Immature natural killer cell (primary cell): ENCODE data around the gene CDK11B. TPM values are rescaled to one million over a fixed set of nuclear protein-coding genes. Genes with fewer than 3 reads are reported as not detected.
"Not testable (repeated sequence)": the region's sequence is repeated elsewhere in the genome, so short reads cannot be mapped to it uniquely, and the experiment has no call there.

Experiments
- DNase-seq, 3 donors: peaks; one replicate each; pipeline ENCODE4 v3.0.0; 2022; ENCODE audit warnings: mixed read lengths in 1 of 3
- H3K27ac Mint-ChIP-seq, 6 donors: one replicate each; pipeline ENCODE4 v1.8.0; 2020; ENCODE audit warnings: mixed read lengths in 6 of 6, mild to moderate bottlenecking in 5 of 6, inconsistent platforms in 4 of 6, moderate library complexity in 3 of 6
- H3K27me3 Mint-ChIP-seq, 3 donors: one replicate each; pipeline ENCODE4 v1.8.0; 2020 to 2021; ENCODE audit warnings: low read depth in 3 of 3, mild to moderate bottlenecking in 3 of 3, mixed read lengths in 3 of 3, moderate library complexity in 3 of 3, inconsistent platforms in 1 of 3
- H3K36me3 Mint-ChIP-seq, 3 donors: one replicate each; pipeline ENCODE4 v1.8.0; 2020; ENCODE audit warnings: mixed read lengths in 3 of 3, inconsistent platforms in 2 of 3, mild to moderate bottlenecking in 2 of 3
- H3K4me1 Mint-ChIP-seq, 2 donors: one replicate each; pipeline ENCODE4 v1.8.0; 2020; ENCODE audit warnings: inconsistent platforms in 2 of 2, mild to moderate bottlenecking in 2 of 2, mixed read lengths in 2 of 2, moderate library complexity in 1 of 2
- H3K4me3 Mint-ChIP-seq, 5 donors: one replicate each; pipeline ENCODE4 v1.8.0; 2020; ENCODE audit warnings: mild to moderate bottlenecking in 5 of 5, mixed read lengths in 5 of 5, inconsistent platforms in 3 of 5, moderate library complexity in 3 of 5
- H3K9me3 Mint-ChIP-seq, 6 donors: one replicate each; pipeline ENCODE4 v1.8.0; 2020; ENCODE audit warnings: mild to moderate bottlenecking in 6 of 6, mixed read lengths in 6 of 6, inconsistent platforms in 4 of 6, moderate library complexity in 3 of 6
- polyA plus RNA-seq, 3 donors: library from polyadenylated mRNA; unstranded; fragments of 300-500 nt; fragmentation: Illumina TruSeq; gene quantifications; one replicate each; pipeline ENCODE4 v1.2.3, GENCODE V29; 2021

Gene CDK11B
- polyA plus RNA-seq, 3 donors from 2014 or later, result 4.8 to 25.0 (median 8.1) TPM

DNA sequence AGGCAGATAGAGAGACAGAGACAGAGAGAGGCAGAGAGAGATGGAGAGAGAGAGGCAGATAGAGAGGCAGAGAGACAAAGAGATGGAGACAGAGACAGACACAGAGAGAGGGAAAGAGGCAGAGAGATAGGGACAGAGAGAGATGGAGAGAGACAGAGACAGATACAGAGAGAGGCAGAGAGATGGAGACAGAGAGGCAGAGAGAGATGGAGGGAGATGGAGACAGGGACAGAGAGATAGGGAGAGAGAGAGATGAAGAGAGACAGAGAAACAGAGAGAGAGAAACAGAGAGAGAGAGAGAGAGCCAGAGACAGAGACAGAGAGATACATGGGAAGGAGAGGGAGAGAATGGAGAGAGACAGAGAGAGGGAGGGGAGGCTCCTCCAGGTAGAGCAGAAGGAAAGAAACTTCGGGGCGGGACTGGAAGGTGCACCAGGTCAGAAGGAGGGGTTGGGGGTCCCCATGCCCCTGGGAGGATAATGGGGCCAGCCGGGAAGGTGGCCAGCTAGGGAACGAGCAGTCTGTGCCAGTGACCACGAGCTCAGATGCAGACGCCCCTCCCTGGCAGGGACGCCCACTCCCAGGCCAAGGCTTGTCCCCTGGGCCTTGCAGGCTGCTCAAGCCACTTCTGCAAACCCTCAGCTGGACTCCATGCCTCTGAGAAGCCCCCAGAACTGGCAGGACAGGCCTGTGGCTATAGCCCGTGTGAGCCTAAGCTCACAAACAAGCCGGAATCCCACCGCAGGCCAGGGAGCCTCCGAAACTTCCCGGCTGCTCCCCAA, 62.1 kb downstream of the CDK11B start:
- no peak overlapping the region for H3K27ac Mint-ChIP-seq
- no peaks in the 10 kb centered on the region for H3K36me3 Mint-ChIP-seq
- peaks cover 0 to 3% (median 2%) of the 10 kb centered on the region in 3 donors for H3K27me3 Mint-ChIP-seq
- no peaks in the 10 kb centered on the region for H3K9me3 Mint-ChIP-seq
- no peak for DNase-seq
- no peak overlapping the region for H3K4me3 Mint-ChIP-seq
- peaks cover 0 to 5% of the 10 kb centered on the region in 2 donors for H3K4me1 Mint-ChIP-seq

DNA sequence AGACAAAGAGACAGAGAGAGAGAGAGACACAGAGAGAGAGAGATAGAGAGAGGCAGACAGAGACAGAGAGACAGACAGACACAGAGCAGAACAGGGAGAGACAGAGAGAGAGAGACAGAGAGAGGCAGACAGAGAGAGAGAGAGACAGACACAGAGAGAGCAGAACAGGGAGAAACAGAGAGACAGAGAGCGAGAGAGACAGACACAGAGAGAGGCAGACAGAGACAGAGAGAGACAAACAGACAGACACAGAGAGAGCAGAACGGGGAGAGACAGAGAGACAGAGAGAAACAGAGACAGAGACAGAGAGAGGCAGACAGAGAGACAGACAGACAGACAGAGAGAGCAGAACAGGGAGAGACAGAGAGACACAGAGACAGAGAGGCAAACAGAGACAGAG, 63.5 kb downstream of the CDK11B start:
- not testable (repeated sequence) for H3K27ac Mint-ChIP-seq, H3K4me1 Mint-ChIP-seq, DNase-seq, H3K27me3 Mint-ChIP-seq, H3K36me3 Mint-ChIP-seq, H3K9me3 Mint-ChIP-seq, H3K4me3 Mint-ChIP-seq

GRCh38 chr1:1594602-1595260, 64.1 kb downstream of the CDK11B start:
- H3K27me3 Mint-ChIP-seq, result peaks cover 1 to 5% (median 2%) of the 10 kb centered on the region in 3 donors
- H3K4me1 Mint-ChIP-seq, result peaks cover 0 to 5% of the 10 kb centered on the region in 2 donors
- H3K4me3 Mint-ChIP-seq, result no peak overlapping the region
- DNase-seq, result no peak
- H3K9me3 Mint-ChIP-seq, result no peaks in the 10 kb centered on the region
- H3K27ac Mint-ChIP-seq, result no peak overlapping the region
- no peaks in the 10 kb centered on the region for H3K36me3 Mint-ChIP-seq

DNA sequence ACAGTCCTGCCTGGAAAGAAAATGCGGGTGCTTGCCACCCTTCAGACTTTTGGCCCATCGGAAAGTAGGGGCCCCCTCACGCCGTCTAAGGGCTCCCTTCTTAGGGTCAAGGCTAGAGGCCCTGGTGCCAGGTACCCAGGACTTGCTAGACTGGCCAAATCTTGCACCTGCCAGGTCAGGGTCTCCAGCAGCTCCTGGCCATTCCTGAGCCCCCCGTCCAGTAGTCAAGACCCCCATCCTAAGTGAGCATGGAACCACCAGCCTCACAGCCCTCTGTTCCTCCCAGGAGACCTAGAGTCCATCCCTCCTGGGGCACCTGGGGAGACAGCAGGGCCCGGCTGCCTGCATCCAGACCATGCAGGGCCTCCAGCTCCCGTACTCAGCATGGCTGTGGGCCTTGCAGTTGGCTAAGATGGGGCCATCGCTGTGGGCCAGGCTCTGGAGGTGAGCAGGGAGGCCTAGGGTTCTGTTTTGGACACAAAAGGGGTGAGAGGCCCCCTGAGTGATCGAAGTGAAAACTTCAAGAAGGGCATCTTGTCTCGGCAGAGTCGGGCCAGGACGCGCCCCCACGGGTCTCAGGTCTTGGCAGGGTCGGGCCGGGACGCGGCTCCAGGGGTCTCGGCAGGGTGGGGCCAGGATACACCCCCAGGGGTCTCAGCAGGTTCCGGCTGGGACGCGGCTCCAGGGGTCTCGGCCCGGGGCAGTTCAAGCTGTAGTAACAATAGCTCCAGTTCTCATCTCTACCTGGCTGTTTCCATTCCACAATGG, 64.8 kb downstream of the CDK11B start:
- no peaks in the 10 kb centered on the region for H3K9me3 Mint-ChIP-seq
- H3K36me3 Mint-ChIP-seq, result no peaks in the 10 kb centered on the region
- no peak overlapping the region for H3K27ac Mint-ChIP-seq
- H3K27me3 Mint-ChIP-seq, result peaks cover 2 to 5% (median 2%) of the 10 kb centered on the region in 3 donors
- H3K4me3 Mint-ChIP-seq, result no peak overlapping the region
- no peak for DNase-seq
- H3K4me1 Mint-ChIP-seq, result peaks cover 0 to 5% of the 10 kb centered on the region in 2 donors

DNA sequence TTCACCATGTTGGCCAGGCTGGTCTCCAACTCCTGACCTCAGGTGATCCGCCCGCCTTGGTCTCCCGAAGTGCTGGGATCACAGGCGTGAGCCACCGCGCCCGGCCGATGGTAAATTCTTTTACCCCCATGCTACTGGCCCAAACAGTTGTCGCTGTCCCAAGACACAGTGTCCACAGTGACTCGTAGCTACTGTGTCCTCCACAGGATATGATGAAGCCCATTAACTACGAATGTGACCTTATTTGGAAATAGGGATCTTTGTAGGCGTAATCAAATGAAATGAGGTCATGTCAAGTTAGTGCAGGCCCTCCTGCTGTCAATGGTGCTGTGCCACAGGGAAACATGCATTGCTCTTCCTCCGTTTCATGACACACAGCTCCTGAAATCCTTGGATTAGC, 67.4 kb downstream of the CDK11B start:
- Mint-ChIP-seq H3K4me1 (no peaks in the 10 kb centered on the region), H3K9me3 (no peaks in the 10 kb centered on the region), H3K4me3 (no peak overlapping the region), H3K36me3 (no peaks in the 10 kb centered on the region), H3K27me3 (peaks cover 2 to 4% (median 2%) of the 10 kb centered on the region in 3 donors), H3K27ac (no peak overlapping the region)
- DNase-seq, result no peak

Other genes starting within 250 kb of the CDK11B start
- not detected for gene ANKRD65, start 237.7 kb downstream of the CDK11B start, polyA plus RNA-seq
- gene VWA1, start 223.3 kb downstream of the CDK11B start, polyA plus RNA-seq, result not detected
- gene ATAD3C, start 209.3 kb downstream of the CDK11B start, polyA plus RNA-seq, result 1 to 10 TPM; 1.5 to 4.0 (median 3.1) TPM
- 1 to 10 TPM in 2 of 3 donors, under 1 TPM in 1; 0.39 to 5.0 (median 2.5) TPM for gene ATAD3B, start 187.2 kb downstream of the CDK11B start, polyA plus RNA-seq
- gene ATAD3A, start 146.8 kb downstream of the CDK11B start, polyA plus RNA-seq, result 10 to 100 TPM in 1 of 3 donors, 1 to 10 TPM in 2; 6.4 to 14.5 (median 7.3) TPM
- not detected for gene TMEM240, start 118.4 kb downstream of the CDK11B start, polyA plus RNA-seq
- gene SSU72, start 84.1 kb downstream of the CDK11B start, polyA plus RNA-seq, result 100 to 1,000 TPM; 159 to 241 (median 160) TPM
- 1 to 10 TPM in 2 of 3 donors, under 1 TPM in 1; 0.64 to 1.4 (median 1.1) TPM for gene FNDC10, start 58.9 kb downstream of the CDK11B start, polyA plus RNA-seq
- 10 to 100 TPM; 44.0 to 89.0 (median 86.7) TPM for gene MIB2, start 43.5 kb downstream of the CDK11B start, polyA plus RNA-seq
- gene MMP23B, start 26.8 kb downstream of the CDK11B start, polyA plus RNA-seq, result 10 to 100 TPM; 10.4 to 22.3 (median 12.6) TPM
- gene SLC35E2B, start 33.8 kb upstream of the CDK11B start, polyA plus RNA-seq, result 10 to 100 TPM; 14.4 to 37.7 (median 18.1) TPM
- gene CDK11A, start 65.4 kb upstream of the CDK11B start, polyA plus RNA-seq, result 10 to 100 TPM in 2 of 3 donors, 1 to 10 TPM in 1; 1.6 to 32.6 (median 14.9) TPM
- gene NADK, start 119.5 kb upstream of the CDK11B start, polyA plus RNA-seq, result 10 to 100 TPM; 30.9 to 53.3 (median 37.3) TPM
- 100 to 1,000 TPM in 1 of 3 donors, 10 to 100 TPM in 2; 53.4 to 111 (median 98.7) TPM for gene GNB1, start 232.1 kb upstream of the CDK11B start, polyA plus RNA-seq